Measurements from ENCODE around the gene SLAMF1. TPM values are rescaled to one million over a fixed set of nuclear protein-coding genes. Genes with fewer than 3 reads are reported as not detected.

SLAMF1 gene
- total RNA-seq, 1 donor from 2014 or later: not detected

DNA sequence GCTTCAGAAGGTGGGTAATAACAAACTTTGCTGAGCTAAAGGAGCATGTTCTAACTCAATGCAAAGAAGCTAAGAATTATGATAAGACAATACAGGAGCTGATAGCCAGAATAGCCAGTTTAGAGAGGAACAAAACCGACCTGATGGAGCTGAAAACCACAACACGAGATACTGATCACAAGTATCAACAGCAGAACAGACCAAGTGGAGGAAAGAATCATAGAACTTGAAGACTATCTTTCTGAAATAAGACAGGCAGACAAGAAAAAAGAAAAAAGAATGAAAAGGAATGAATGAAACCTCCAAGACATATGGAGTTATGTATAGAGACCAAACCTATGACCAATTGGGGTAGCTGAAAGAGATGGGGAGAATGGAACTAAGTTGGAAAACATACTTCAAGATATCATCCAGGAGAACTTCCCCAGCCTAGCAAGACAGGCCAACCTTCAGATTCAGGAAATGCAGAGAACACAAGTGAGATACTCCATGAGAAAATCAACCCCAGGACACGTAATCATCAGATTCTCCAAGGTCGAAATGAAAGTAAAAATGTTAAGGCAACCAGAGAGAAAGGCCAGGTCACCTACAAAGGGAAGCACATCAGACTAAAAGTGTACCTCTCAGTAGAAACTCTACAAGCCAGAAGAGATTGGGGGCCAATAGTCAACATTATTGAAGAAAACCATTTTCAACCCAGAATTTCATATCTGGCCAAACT lies 88.0 kb downstream of the SLAMF1 start:
- TF ChIP-seq, protein P1, sequence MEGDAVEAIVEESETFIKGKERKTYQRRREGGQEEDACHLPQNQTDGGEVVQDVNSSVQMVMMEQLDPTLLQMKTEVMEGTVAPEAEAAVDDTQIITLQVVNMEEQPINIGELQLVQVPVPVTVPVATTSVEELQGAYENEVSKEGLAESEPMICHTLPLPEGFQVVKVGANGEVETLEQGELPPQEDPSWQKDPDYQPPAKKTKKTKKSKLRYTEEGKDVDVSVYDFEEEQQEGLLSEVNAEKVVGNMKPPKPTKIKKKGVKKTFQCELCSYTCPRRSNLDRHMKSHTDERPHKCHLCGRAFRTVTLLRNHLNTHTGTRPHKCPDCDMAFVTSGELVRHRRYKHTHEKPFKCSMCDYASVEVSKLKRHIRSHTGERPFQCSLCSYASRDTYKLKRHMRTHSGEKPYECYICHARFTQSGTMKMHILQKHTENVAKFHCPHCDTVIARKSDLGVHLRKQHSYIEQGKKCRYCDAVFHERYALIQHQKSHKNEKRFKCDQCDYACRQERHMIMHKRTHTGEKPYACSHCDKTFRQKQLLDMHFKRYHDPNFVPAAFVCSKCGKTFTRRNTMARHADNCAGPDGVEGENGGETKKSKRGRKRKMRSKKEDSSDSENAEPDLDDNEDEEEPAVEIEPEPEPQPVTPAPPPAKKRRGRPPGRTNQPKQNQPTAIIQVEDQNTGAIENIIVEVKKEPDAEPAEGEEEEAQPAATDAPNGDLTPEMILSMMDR (IDR thresholded peaks at IDR 0.05; ENCODE audit: unreplicated experiment): no peak
- H3K36me3 Mint-ChIP-seq (ENCODE audit: insufficient read depth): peaks cover 31% of the 10 kb centered on the region
- DNase-seq (ENCODE audit: low spot score, unreplicated experiment): no peak
- H3K4me3 Mint-ChIP-seq (ENCODE audit: low read depth): no peak overlapping the region
- H3K27me3 Mint-ChIP-seq: no peaks in the 10 kb centered on the region
- no peak overlapping the region for H3K27ac Mint-ChIP-seq
- peaks cover 51% of the 10 kb centered on the region for H3K9me3 Mint-ChIP-seq (ENCODE audit: low read depth)
- no peaks in the 10 kb centered on the region for H3K4me1 Mint-ChIP-seq (ENCODE audit: low read depth)

Other genes with a start within 250 kb of the SLAMF1 start
- 75.6 and 80.4 TPM in 2 replicates for gene VANGL2, start 246.5 kb downstream of the SLAMF1 start, total RNA-seq
- not detected in 2 replicates for gene SLAMF6, start 123.8 kb downstream of the SLAMF1 start, total RNA-seq
- gene CD84, start 67.5 kb downstream of the SLAMF1 start, total RNA-seq: not detected in 2 replicates
- not detected in 2 replicates for gene CD48, start 64.8 kb upstream of the SLAMF1 start, total RNA-seq
- not detected in 2 replicates for gene SLAMF7, start 92.2 kb upstream of the SLAMF1 start, total RNA-seq
- gene LY9, start 149.1 kb upstream of the SLAMF1 start, total RNA-seq: not detected in 2 replicates
- gene CD244, start 215.8 kb upstream of the SLAMF1 start, total RNA-seq: not detected in 2 replicates
- 0.33 TPM in 1 of 2 replicates, not detected in the other for gene ITLN1, start 238.1 kb upstream of the SLAMF1 start, total RNA-seq